ENCODE data around the gene RIOK3.
A peak's percentile ranks its signal among the peaks of the same experiment; 100 is the strongest.

The RIOK3 gene

GRCh38 chr18:23495723-23496440 lies 42.8 kb downstream of the RIOK3 start:
- no peak for DNase-seq (ENCODE audit: extremely low read depth, low read depth)
- TF ChIP-seq CTCF (IDR thresholded peaks at IDR 0.05; ENCODE audit: low read depth, low read length, missing control alignments): no peak
- H3K4me3 ChIP-seq (replicated peaks; ENCODE audit: low read depth, low read length): no peak overlapping the region

DNA sequence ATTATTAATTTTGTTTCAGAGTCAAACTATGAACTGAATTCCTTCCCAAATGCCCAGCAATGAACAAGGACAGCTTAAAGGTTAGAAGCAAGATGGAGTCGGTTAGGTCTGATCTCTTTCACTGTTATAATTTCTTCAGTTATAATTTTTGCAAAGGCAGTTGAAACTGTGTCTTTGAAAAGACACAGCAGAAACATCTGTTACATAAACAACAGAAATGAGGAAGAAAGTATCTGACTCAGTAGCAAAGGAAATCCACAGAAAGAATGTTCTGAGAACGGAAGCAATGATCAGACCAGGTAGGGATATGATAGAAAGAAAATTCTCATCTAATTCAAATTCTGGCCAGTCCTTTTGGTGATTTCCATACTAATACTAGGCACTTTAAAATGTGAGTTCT lies 45.0 kb downstream of the RIOK3 start:
- no peak for TF ChIP-seq CTCF (IDR thresholded peaks at IDR 0.05; ENCODE audit: low read depth, low read length, missing control alignments)
- H3K4me3 ChIP-seq (replicated peaks; ENCODE audit: low read depth, low read length): no peak overlapping the region
- no peak for DNase-seq (ENCODE audit: extremely low read depth, low read depth)

DNA sequence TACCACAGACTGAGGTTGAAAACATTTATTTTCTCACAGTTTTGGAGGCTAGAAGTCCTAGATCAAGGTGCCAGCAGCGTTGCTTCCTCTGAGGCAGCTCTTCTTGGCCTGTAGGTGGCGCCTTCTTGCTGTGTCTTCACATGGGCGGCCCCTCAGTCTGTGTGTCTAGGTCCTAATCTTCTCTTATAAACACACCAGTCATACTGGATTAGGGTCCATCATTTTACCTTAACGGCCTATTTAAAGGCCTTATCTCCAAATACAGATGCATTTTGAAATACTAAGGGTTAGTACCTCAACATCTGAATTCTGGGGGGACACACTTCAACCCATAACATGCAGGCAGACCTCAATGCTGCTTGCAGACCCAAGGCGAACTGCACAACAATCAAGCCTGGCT lies 45.8 kb downstream of the RIOK3 start:
- peak; percentile 41 for DNase-seq (ENCODE audit: extremely low read depth, low read depth)
- TF ChIP-seq CTCF (IDR thresholded peaks at IDR 0.05; ENCODE audit: low read depth, low read length, missing control alignments): peak; percentile 95
- no peak overlapping the region for H3K4me3 ChIP-seq (replicated peaks; ENCODE audit: low read depth, low read length)

- no peak for DNase-seq (ENCODE audit: extremely low read depth, low read depth)
- no peak overlapping the region for H3K4me3 ChIP-seq (replicated peaks; ENCODE audit: low read depth, low read length)
- no peak for TF ChIP-seq CTCF (IDR thresholded peaks at IDR 0.05; ENCODE audit: low read depth, low read length, missing control alignments)
Observed at GRCh38 chr18:23499291-23499781, 46.2 kb downstream of the RIOK3 start.

GRCh38 chr18:23501626-23502025 lies 48.5 kb downstream of the RIOK3 start:
- no peak overlapping the region for H3K4me3 ChIP-seq (replicated peaks; ENCODE audit: low read depth, low read length)
- no peak for TF ChIP-seq CTCF (IDR thresholded peaks at IDR 0.05; ENCODE audit: low read depth, low read length, missing control alignments)
- no peak for DNase-seq (ENCODE audit: extremely low read depth, low read depth)

DNA sequence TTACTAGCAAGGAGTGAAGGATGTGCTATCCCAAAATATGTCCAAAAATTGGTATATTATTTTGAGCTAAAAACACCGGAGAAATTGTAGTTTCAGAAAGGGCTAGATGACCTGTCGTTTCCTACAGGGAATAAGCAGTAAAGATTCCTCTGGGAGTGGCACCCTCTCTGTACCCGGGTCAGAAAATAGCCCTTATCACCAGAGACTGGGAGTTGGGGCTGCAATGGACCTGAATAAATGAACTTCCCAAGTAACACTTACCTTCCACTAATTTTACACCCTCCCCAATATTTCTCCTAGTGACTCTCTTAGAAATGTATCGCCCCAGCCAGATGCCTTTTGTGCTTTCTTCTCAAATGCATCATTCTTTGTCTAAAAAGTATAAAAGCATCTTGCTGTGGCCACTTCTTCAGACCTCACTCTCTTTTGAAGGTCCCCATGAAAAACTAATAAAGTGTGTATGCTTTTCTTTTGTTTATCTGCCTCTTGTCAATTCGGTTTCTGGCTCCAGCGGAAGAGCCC lies 49.5 kb downstream of the RIOK3 start:
- H3K4me3 ChIP-seq (replicated peaks; ENCODE audit: low read depth, low read length): peak overlapping the region; percentile 78
- TF ChIP-seq CTCF (IDR thresholded peaks at IDR 0.05; ENCODE audit: low read depth, low read length, missing control alignments): no peak
- no peak for DNase-seq (ENCODE audit: extremely low read depth, low read depth)

All from HFF-Myc (cell line).